Heart right ventricle (tissue), 16 donors: ENCODE results near the gene NECAB3. TPM values are rescaled to one million over a fixed set of nuclear protein-coding genes. Genes with fewer than 3 reads are reported as not detected.
A peak's percentile ranks its signal among the peaks of the same experiment; 100 is the strongest.

ENCODE experiments used
- ATAC-seq, 8 donors: fragments of 200-7000 bp; cut with Tn5 transposase; one replicate each; pipeline ENCODE4 v1.9.1; 2020; ENCODE audit warnings: mild to moderate bottlenecking in 8 of 8, moderate library complexity in 8 of 8, moderate number of reproducible peaks in 1 of 8
- DNase-seq, 2 donors: peaks; one replicate each; pipeline ENCODE4 v3.0.0-alpha.2; 2020
- H3K27ac ChIP-seq, 10 donors: fragments of 200-600 bp; sonication (generic) in 2 of 10; one replicate each; pipeline versions ENCODE4 v1.5.0 to v1.8.0; 2020 to 2022; ENCODE audit warnings: mild to moderate bottlenecking in 3 of 10
- H3K27me3 ChIP-seq, 7 donors: fragments of 200-600 bp; one replicate each; pipeline ENCODE4 v1.8.0; 2021 to 2022; ENCODE audit warnings: mild to moderate bottlenecking in 2 of 7
- H3K36me3 ChIP-seq, 9 donors: fragments of 200-600 bp; sonication (generic) in 1 of 9; one replicate each; pipeline versions ENCODE4 v1.5.0 to v1.8.0; 2020 to 2022; ENCODE audit warnings: mild to moderate bottlenecking in 2 of 9
- H3K4me1 ChIP-seq, 9 donors: fragments of 200-600 bp; sonication (generic) in 1 of 9; one replicate each; pipeline versions ENCODE4 v1.5.0 to v1.8.0; 2020 to 2022; ENCODE audit warnings: mild to moderate bottlenecking in 4 of 9
- H3K4me3 ChIP-seq, 10 donors: fragments of 200-600 bp; sonication (generic) in 2 of 10; one replicate each; pipeline versions ENCODE4 v1.5.0 to v1.8.0; 2020 to 2022; ENCODE audit warnings: mild to moderate bottlenecking in 7 of 10, moderate library complexity in 2 of 10
- H3K9me3 ChIP-seq, 11 donors: fragments of 200-600 bp in 10 of 11; sonication (generic) in 2 of 11; one replicate each; pipeline versions ENCODE4 v1.5.0 to v1.8.0; 2013 to 2022; ENCODE audit warnings: mild to moderate bottlenecking in 2 of 11, control low read depth in 1 of 11, moderate library complexity in 1 of 11
- CTCF ChIP-seq, 9 donors: fragments of 200-600 bp; sonication (generic) in 2 of 9; IDR thresholded peaks; one replicate each; pipeline versions ENCODE4 v1.5.0 to v1.8.0; 2021 to 2022; ENCODE audit warnings: antibody characterized with exemption in 9 of 9, mild to moderate bottlenecking in 5 of 9, moderate library complexity in 1 of 9
- WGBS, 2 donors: extraction: QIAGEN DNeasy Blood & Tissue Kit; methylation state at CpG; one replicate each; pipeline ENCODE4 v1.1.7; 2013; ENCODE audit warnings: inconsistent platforms in 1 of 2; 5-methylcytosine and 5-hydroxymethylcytosine counted together
- intact Hi-C, 10 donors: fragments of 100-400 bp; cut with DNase I; formaldehyde crosslinking; loops; one replicate each; pipeline versions ENCODE4 v1.11.1 to v1.14.2; 2022
- polyA plus RNA-seq, 2 donors: library from polyadenylated mRNA; stranded (reverse); fragments of 200-250 nt; gene quantifications; one replicate each; pipeline ENCODE4 v1.2.3, GENCODE V29; 2013
- total RNA-seq, 10 donors: library from RNA; stranded (reverse); fragmentation: NEBNext Ultra II Directional in 3 of 10; extraction: Animal tissue kit (Norgen Biotek cat#: 25700) in 3 of 10; gene quantifications; one replicate each; pipeline versions ENCODE4 v1.2.1 to v1.2.4, GENCODE V29; 2021 to 2023
- donor health status: Arrhythmogenic right ventricular cardiomyopathy.
- donor health status: ischemic (EF 13 %, LVEDD 7.1; RV severe dilation, severe dysfunction).
- donor health status: healthy with polysubstance abuse.
- donor health status: DM: no; HTN: yes; CAD: no.
- donor health status: DM: no; HTN: no; CAD: no.
- donor health status: ischemic (EF 25% LVEDD 6.9; RV normal size, moderate dysfunction).
- donor health status: ischemic (EF 25% LVEDD 5.7; RV mildly dilated, moderate dysfunction).
- donor health status: healthy.
- donor health status: DM: yes; HTN: yes; CAD: no.
- donor health status: Ischemic cardiomyopathy.
- donor health status: ischemic (EF 35%, LVEDD 5.7; RV mildly dilated, moderate dysfunction).
- donor health status: nonischemic (EF 11% LVEDD 7.7; RV severe dilation, severe dysfunction).
- donor health status: DM: yes; HTN: yes; CAD: no.
- donor health status: PGD.
- donor health status: ischemic (EF 29% LVEDD 5.4; RV normal size, mild dysfunction).
- donor health status: nonischemic (EF 23%, LVEDD 6.1; RV moderate dilation, normal function).

The NECAB3 gene
- total and polyA plus RNA-seq, 12 donors: 36.6 to 92.8 (median 77.2) TPM

GRCh38 chr20:33689493-33689892 lies 15.3 kb upstream of the NECAB3 start:
- H3K27me3 ChIP-seq: no peaks in the 10 kb centered on the region
- no peaks in the 10 kb centered on the region for H3K9me3 ChIP-seq
- 67 to 91% methylated on average over 1 of the region's 1 CpG for WGBS, 2 donors
- no peaks in the 10 kb centered on the region for H3K36me3 ChIP-seq
- H3K4me3 ChIP-seq: no peak overlapping the region
- intact Hi-C loops: loop anchor here in 1 of 10 donors (5.0 kb wide), 1 partner anchor 43 kb away; the partner anchor contains the start of gene ZNF341
- ATAC-seq (no peak), DNase-seq (no peak)
- peak overlapping the region in 2 of 10 donors; percentile 16 to 67 for H3K27ac ChIP-seq
- H3K4me1 ChIP-seq: peaks cover 3 to 52% (median 20%) of the 10 kb centered on the region in 9 donors
- no peak for TF ChIP-seq CTCF (IDR thresholded peaks at IDR 0.05)

- DNase-seq (no peak), ATAC-seq (no peak)
- H3K27ac ChIP-seq: peak overlapping the region in 5 of 10 donors; percentile 16 to 36 (median 31)
These were observed 14.8 kb upstream of the NECAB3 start for GRCh38 chr20:33688938-33689424.

GRCh38 chr20:33687993-33688937 lies 14.0 kb upstream of the NECAB3 start:
- H3K27me3 ChIP-seq: no peaks in the 10 kb centered on the region
- ATAC-seq (no peak), DNase-seq (no peak)
- WGBS, 2 donors: 70 to 82% methylated on average over 3 of the region's 3 CpGs
- H3K9me3 ChIP-seq: no peaks in the 10 kb centered on the region
- H3K4me1 ChIP-seq: peaks cover 1 to 47% (median 20%) of the 10 kb centered on the region in 9 donors
- TF ChIP-seq CTCF (IDR thresholded peaks at IDR 0.05): no peak
- H3K4me3 ChIP-seq: no peak overlapping the region
- no peaks in the 10 kb centered on the region for H3K36me3 ChIP-seq
- intact Hi-C loops: loop anchor here in 1 of 10 donors (5.0 kb wide), 1 partner anchor 44 kb away; the partner anchor contains the start of gene ZNF341
- peak overlapping the region in 5 of 10 donors; percentile 6 to 31 (median 19) for H3K27ac ChIP-seq

More at GRCh38 chr20:33688938-33689424, 14.8 kb upstream of the NECAB3 start:
- Histone ChIP-seq H3K4me1 (peaks cover 3 to 51% (median 17%) of the 10 kb centered on the region in 9 donors), H3K9me3 (no peaks in the 10 kb centered on the region), H3K4me3 (no peak overlapping the region), H3K27me3 (no peaks in the 10 kb centered on the region), H3K36me3 (no peaks in the 10 kb centered on the region)
- no peak for TF ChIP-seq CTCF (IDR thresholded peaks at IDR 0.05)
- intact Hi-C loops: loop anchor here in 1 of 10 donors (5.0 kb wide), 1 partner anchor 43 kb away; the partner anchor contains the start of gene ZNF341
- 56 to 66% methylated on average over 3 of the region's 3 CpGs for WGBS, 2 donors

- TF ChIP-seq CTCF (IDR thresholded peaks at IDR 0.05): no peak
- Histone ChIP-seq H3K4me3 (no peak overlapping the region), H3K36me3 (no peaks in the 10 kb centered on the region), H3K27ac (peak overlapping the region in 5 of 10 donors; percentile 10 to 56 (median 36)), H3K4me1 (peaks cover 0 to 47% (median 20%) of the 10 kb centered on the region in 9 donors), H3K27me3 (no peaks in the 10 kb centered on the region), H3K9me3 (no peaks in the 10 kb centered on the region)
- no peak for DNase-seq
- 74 to 77% methylated on average over 8 of the region's 8 CpGs for WGBS, 2 donors
- ATAC-seq: no peak
- intact Hi-C loops: loop anchor here in 1 of 10 donors (5.0 kb wide), 1 partner anchor 45 kb away; the partner anchor contains the start of gene ZNF341
These were observed 13.2 kb upstream of the NECAB3 start for GRCh38 chr20:33687370-33687915.
